Lower leg skin (tissue), 4 donors: Measurements from ENCODE around the gene TMTC1. TPM values are rescaled to one million over a fixed set of nuclear protein-coding genes. Genes with fewer than 3 reads are reported as not detected.

Source experiments
- DNase-seq, 2 donors: peaks; one replicate each; pipeline ENCODE4 v3.0.0-alpha.2; 2019; ENCODE audit warnings: low spot score in 2 of 2
- H3K4me3 ChIP-seq: fragments of 200-600 bp; sonication (generic); 2 replicates; pipeline ENCODE4 v1.5.1; 2017; ENCODE audit warnings: mild to moderate bottlenecking, low read depth; ENCODE audit not compliant: poor library complexity, severe bottlenecking
- POLR2A ChIP-seq, 2 donors: fragments of 450-650 bp; IDR thresholded peaks; one replicate each; pipeline ENCODE4 v1.6.1; 2016 to 2017; ENCODE audit warnings: antibody characterized with exemption in 2 of 2, mild to moderate bottlenecking in 1 of 2, moderate library complexity in 1 of 2
- WGBS, 2 donors: methylation state at CpG; one replicate each; pipeline ENCODE4 v1.1.5; 2018; 5-methylcytosine and 5-hydroxymethylcytosine counted together
- intact Hi-C: fragments of 100-400 bp; cut with DNase I; formaldehyde crosslinking; loops from one replicate; pipeline ENCODE4 v1.15.0; 2023; ENCODE audit warnings: low total_unique reads
- total RNA-seq, 4 donors: library from RNA; depleted of rRNA; stranded (reverse); fragments of >200 nt; gene quantifications; one replicate each; pipeline ENCODE4 v1.1.0, GENCODE V29; 2016
- TF ChIP-seq, protein P1 (sequence below), 3 donors: fragments of 450-650 bp; IDR thresholded peaks; one replicate each; pipeline ENCODE4 v1.5.1; 2016; ENCODE audit warnings: antibody characterized with exemption in 3 of 3, mild to moderate bottlenecking in 3 of 3, moderate library complexity in 2 of 3

TMTC1 gene
- total RNA-seq, 4 donors from 2014 or later: 14.1 to 38.2 (median 18.5) TPM

GRCh38 chr12:29616664-29617406 lies 166.9 kb downstream of the TMTC1 start:
- DNase-seq: no peak
- intact Hi-C loops: no loop called here
- no peak overlapping the region for H3K4me3 ChIP-seq
- WGBS, 2 donors: 83 to 88% methylated on average over 6 of the region's 6 CpGs
- TF ChIP-seq, protein P1, sequence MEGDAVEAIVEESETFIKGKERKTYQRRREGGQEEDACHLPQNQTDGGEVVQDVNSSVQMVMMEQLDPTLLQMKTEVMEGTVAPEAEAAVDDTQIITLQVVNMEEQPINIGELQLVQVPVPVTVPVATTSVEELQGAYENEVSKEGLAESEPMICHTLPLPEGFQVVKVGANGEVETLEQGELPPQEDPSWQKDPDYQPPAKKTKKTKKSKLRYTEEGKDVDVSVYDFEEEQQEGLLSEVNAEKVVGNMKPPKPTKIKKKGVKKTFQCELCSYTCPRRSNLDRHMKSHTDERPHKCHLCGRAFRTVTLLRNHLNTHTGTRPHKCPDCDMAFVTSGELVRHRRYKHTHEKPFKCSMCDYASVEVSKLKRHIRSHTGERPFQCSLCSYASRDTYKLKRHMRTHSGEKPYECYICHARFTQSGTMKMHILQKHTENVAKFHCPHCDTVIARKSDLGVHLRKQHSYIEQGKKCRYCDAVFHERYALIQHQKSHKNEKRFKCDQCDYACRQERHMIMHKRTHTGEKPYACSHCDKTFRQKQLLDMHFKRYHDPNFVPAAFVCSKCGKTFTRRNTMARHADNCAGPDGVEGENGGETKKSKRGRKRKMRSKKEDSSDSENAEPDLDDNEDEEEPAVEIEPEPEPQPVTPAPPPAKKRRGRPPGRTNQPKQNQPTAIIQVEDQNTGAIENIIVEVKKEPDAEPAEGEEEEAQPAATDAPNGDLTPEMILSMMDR (IDR thresholded peaks at IDR 0.05): no peak
- no peak for TF ChIP-seq POLR2A (IDR thresholded peaks at IDR 0.05)

GRCh38 chr12:29614694-29615325 lies 168.9 kb downstream of the TMTC1 start:
- no peak overlapping the region for H3K4me3 ChIP-seq
- TF ChIP-seq POLR2A (IDR thresholded peaks at IDR 0.05): no peak
- TF ChIP-seq, protein P1 (IDR thresholded peaks at IDR 0.05): no peak
- DNase-seq: no peak
- WGBS, 2 donors: 61% methylated on average over 2 of the region's 2 CpGs
- intact Hi-C loops: no loop called here

DNA sequence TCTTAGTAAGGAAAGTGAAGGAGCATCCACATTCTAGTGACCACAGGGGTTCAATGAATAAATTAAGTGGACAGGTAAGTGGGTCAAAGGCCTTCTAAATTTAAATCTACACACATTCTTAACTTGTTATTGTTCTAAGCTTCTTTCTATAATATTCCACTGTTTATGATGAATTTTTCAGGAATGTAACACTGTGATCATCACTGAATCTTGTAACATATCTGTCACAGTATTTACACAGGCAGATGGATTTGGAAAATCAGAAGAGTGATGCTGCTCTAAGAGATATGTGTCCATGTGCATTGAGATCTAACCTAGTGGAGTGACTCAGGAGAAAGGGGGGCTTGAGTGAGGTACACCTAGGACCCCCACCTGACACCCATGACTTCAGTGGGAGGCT lies 170.8 kb downstream of the TMTC1 start:
- no peak overlapping the region for H3K4me3 ChIP-seq
- TF ChIP-seq, protein P1 (IDR thresholded peaks at IDR 0.05): no peak
- no peak for TF ChIP-seq POLR2A (IDR thresholded peaks at IDR 0.05)
- no peak for DNase-seq
- intact Hi-C loops: no loop called here

GRCh38 chr12:29611906-29612305 lies 171.8 kb downstream of the TMTC1 start:
- WGBS, 2 donors: 44 to 50% methylated on average over 3 of the region's 3 CpGs
- intact Hi-C loops: no loop called here
- no peak for DNase-seq
- no peak for TF ChIP-seq POLR2A (IDR thresholded peaks at IDR 0.05)
- TF ChIP-seq, protein P1 (IDR thresholded peaks at IDR 0.05): no peak
- no peak overlapping the region for H3K4me3 ChIP-seq

GRCh38 chr12:29610473-29611170 lies 173.1 kb downstream of the TMTC1 start:
- TF ChIP-seq, protein P1 (IDR thresholded peaks at IDR 0.05): no peak
- no peak for TF ChIP-seq POLR2A (IDR thresholded peaks at IDR 0.05)
- H3K4me3 ChIP-seq: no peak overlapping the region
- no peak for DNase-seq
- intact Hi-C loops: no loop called here
- WGBS, 2 donors: 57 to 59% methylated on average over 7 of the region's 7 CpGs
